NB4 (cell line): ENCODE measurements around the gene RAB29.

ENCODE experiments used
- DNase-seq: peaks from one replicate; pipeline ENCODE4 v3.0.0; 2010; ENCODE audit warnings: low read depth
- H3K4me3 ChIP-seq: one replicate; pipeline ENCODE4 v1.5.1; 2011; ENCODE audit warnings: mild to moderate bottlenecking, low read depth, low read length, moderate library complexity
- CTCF ChIP-seq: IDR thresholded peaks from one replicate; pipeline ENCODE4 v1.5.1; 2012; ENCODE audit warnings: low read depth, low read length
- MAX ChIP-seq: IDR thresholded peaks from 2 replicates; pipeline ENCODE4 v1.6.1; 2011; ENCODE audit warnings: low read depth, low read length
- MYC ChIP-seq: IDR thresholded peaks from 2 replicates; pipeline ENCODE4 v1.6.1; 2011; ENCODE audit warnings: low read depth, low read length
- POLR2A ChIP-seq: IDR thresholded peaks from 2 replicates; pipeline ENCODE4 v1.6.1; 2011; ENCODE audit warnings: mild to moderate bottlenecking; ENCODE audit not compliant: insufficient read length; ENCODE audit errors: extremely low read depth

Gene RAB29

GRCh38 chr1:205766038-205766437 is 9.2 kb downstream of the RAB29 start:
- no peak overlapping the region for H3K4me3 ChIP-seq
- no peak for TF ChIP-seq MYC
- DNase-seq, result no peak

GRCh38 chr1:205764578-205764977 is 10.7 kb downstream of the RAB29 start:
- no peak for TF ChIP-seq MAX
- no peak for TF ChIP-seq MYC
- no peak for DNase-seq
- H3K4me3 ChIP-seq, result no peak overlapping the region

GRCh38 chr1:205763980-205764379 is 11.3 kb downstream of the RAB29 start:
- no peak for DNase-seq
- TF ChIP-seq POLR2A (no peak), MAX (no peak), CTCF (no peak), MYC (no peak)
- H3K4me3 ChIP-seq, result no peak overlapping the region

GRCh38 chr1:205760606-205761005 is 14.7 kb downstream of the RAB29 start:
- no peak overlapping the region for H3K4me3 ChIP-seq
- no peak for DNase-seq
- TF ChIP-seq MYC (no peak), CTCF (no peak), MAX (no peak), POLR2A (no peak)

GRCh38 chr1:205756552-205756951 is 18.7 kb downstream of the RAB29 start:
- no peak for DNase-seq
- TF ChIP-seq CTCF (no peak), MYC (no peak), MAX (no peak), POLR2A (no peak)
- H3K4me3 ChIP-seq, result no peak overlapping the region

- no peak for DNase-seq
- no peak overlapping the region for H3K4me3 ChIP-seq
- TF ChIP-seq CTCF, result no peak
- no peak for TF ChIP-seq POLR2A
- TF ChIP-seq MYC, result no peak
- no peak for TF ChIP-seq MAX
Observed at GRCh38 chr1:205754857-205755256, 20.4 kb downstream of the RAB29 start.

GRCh38 chr1:205751036-205751651 is 24.1 kb downstream of the RAB29 start:
- DNase-seq, result peak; percentile 70
- TF ChIP-seq POLR2A (no peak), MAX (no peak), CTCF (no peak), MYC (no peak)
- H3K4me3 ChIP-seq, result no peak overlapping the region
